AG04449 (cell line): Measurements from ENCODE around the gene MRPL38.

Experiments used
- CTCF ChIA-PET: fragments of 350-600 bp; formaldehyde crosslinking; extraction: SDS; loops from one replicate; lab custom pipeline; 2021; ENCODE audit warnings: antibody characterized with exemption; lab: Yijun Ruan, JAX
- POLR2A ChIA-PET: fragments of 400-600, 350-600 bp; formaldehyde crosslinking; extraction: SDS; loops from one replicate; lab custom pipeline; 2020; ENCODE audit warnings: antibody characterized with exemption, inconsistent platforms; lab: Yijun Ruan, JAX
- DNase-seq: peaks from one replicate; pipeline ENCODE4 v3.0.0-alpha.2; 2010; ENCODE audit warnings: low read depth, low spot score
- H3K4me3 ChIP-seq: 2 replicates; pipeline ENCODE4 v1.5.1; 2011; ENCODE audit warnings: low read depth, mild to moderate bottlenecking, control low read depth, low read length
- CTCF ChIP-seq: IDR thresholded peaks from one replicate; pipeline ENCODE4 v1.5.1; 2011; ENCODE audit warnings: mild to moderate bottlenecking, moderate library complexity, low read length, control low read depth, inconsistent platforms; ENCODE audit not compliant: insufficient read depth; ENCODE audit errors: missing control alignments

Gene MRPL38

GRCh38 chr17:75909812-75910274 is 5.2 kb upstream of the MRPL38 start:
- H3K4me3 ChIP-seq: no peak overlapping the region
- ChIA-PET POLR2A (interaction anchor here (0.9 kb wide), 1 partner anchor 69 kb away, joined by 3 read pairs; the partner anchor contains the start of genes ACOX1 and TEN1), CTCF (interaction anchor here (0.8 to 10.7 kb wide), 9 partner anchors 9 to 370 kb away, joined by 3 to 276 read pairs (median 4); partner anchors contain the start of genes CDK3 and TRIM65)
- no peak for TF ChIP-seq CTCF
- no peak for DNase-seq

GRCh38 chr17:75909051-75909811 is 4.5 kb upstream of the MRPL38 start:
- no peak for TF ChIP-seq CTCF
- DNase-seq: no peak
- POLR2A ChIA-PET: no interaction called here
- CTCF ChIA-PET: interaction anchor here (0.9 to 10.7 kb wide), 8 partner anchors 9 to 370 kb away, joined by 3 to 276 read pairs (median 4); partner anchors contain the start of genes CDK3 and TRIM65
- H3K4me3 ChIP-seq: no peak overlapping the region

GRCh38 chr17:75908201-75908600 is 3.5 kb upstream of the MRPL38 start:
- DNase-seq: no peak
- no peak for TF ChIP-seq CTCF
- ChIA-PET CTCF (interaction anchor here (0.9 to 10.7 kb wide), 5 partner anchors 12 to 135 kb away, joined by 3 to 276 read pairs (median 5); partner anchors contain the start of genes CDK3 and TRIM65), POLR2A (no interaction called here)
- H3K4me3 ChIP-seq: no peak overlapping the region

GRCh38 chr17:75906143-75906884 is 1.6 kb upstream of the MRPL38 start:
- DNase-seq: no peak
- CTCF ChIA-PET: interaction anchor here (0.6 to 10.7 kb wide), 15 partner anchors 11 to 277 kb away, joined by 3 to 276 read pairs (median 5); partner anchors contain the start of genes CDK3, FBF1, GALK1 and TRIM65
- no peak for TF ChIP-seq CTCF
- POLR2A ChIA-PET: interaction anchor here (1.6 kb wide), 1 partner anchor 29 kb away, joined by 3 read pairs; no protein-coding TSS in a partner anchor
- H3K4me3 ChIP-seq: no peak overlapping the region

GRCh38 chr17:75902406-75902805 is 2.3 kb downstream of the MRPL38 start:
- ChIA-PET CTCF (interaction anchor here (0.9 to 10.7 kb wide), 3 partner anchors 14 to 104 kb away, joined by 3 to 276 read pairs (median 3); partner anchors contain the start of gene CDK3), POLR2A (no interaction called here)
- TF ChIP-seq CTCF: no peak
- no peak for DNase-seq
- no peak overlapping the region for H3K4me3 ChIP-seq
